Measurements from ENCODE around the gene JAG1. TPM values are rescaled to one million over a fixed set of nuclear protein-coding genes. Genes with fewer than 3 reads are reported as not detected.

JAG1 gene
- total RNA-seq, 4 donors from 2014 or later: 93.1 to 133 (median 112) TPM

- H3K4me3 ChIP-seq: no peak overlapping the region
- DNase-seq (ENCODE audit: low spot score in 2 of 2): no peak
- WGBS, 2 donors: 47 to 52% methylated on average over 4 of the region's 4 CpGs
- H3K4me1 ChIP-seq: peaks cover 0 to 8% (median 0%) of the 10 kb centered on the region in 4 donors
- H3K36me3 ChIP-seq: no peaks in the 10 kb centered on the region
- no peak overlapping the region for H3K27ac ChIP-seq
- H3K9me3 ChIP-seq: peaks cover 0 to 6% (median 0%) of the 10 kb centered on the region in 4 donors
- TF ChIP-seq EP300 (IDR thresholded peaks at IDR 0.05): no peak
- TF ChIP-seq CTCF (IDR thresholded peaks at IDR 0.05): no peak
- TF ChIP-seq POLR2A (IDR thresholded peaks at IDR 0.05): no peak
- H3K27me3 ChIP-seq: no peaks in the 10 kb centered on the region
These were observed 5.5 kb upstream of the JAG1 start for GRCh38 chr20:10679269-10679668.

- Histone ChIP-seq H3K4me1 (peaks cover 0 to 13% (median 4%) of the 10 kb centered on the region in 4 donors), H3K4me3 (no peak overlapping the region)
- WGBS, 2 donors: 55 to 57% methylated on average over 3 of the region's 3 CpGs
These were observed 2.7 kb upstream of the JAG1 start for GRCh38 chr20:10676518-10676917.

GRCh38 chr20:10675450-10675848 is 1.6 kb upstream of the JAG1 start:
- WGBS, 2 donors: 89 to 91% methylated on average over 4 of the region's 4 CpGs
- peaks cover 0 to 22% (median 10%) of the 10 kb centered on the region in 4 donors for H3K4me1 ChIP-seq
- H3K27ac ChIP-seq: peak overlapping the region in 3 of 4 donors; percentile 95

More at GRCh38 chr20:10676518-10676917, 2.7 kb upstream of the JAG1 start:
- Histone ChIP-seq H3K9me3 (peaks cover 0 to 6% (median 0%) of the 10 kb centered on the region in 4 donors), H3K27me3 (no peaks in the 10 kb centered on the region), H3K27ac (no peak overlapping the region), H3K36me3 (no peaks in the 10 kb centered on the region)
- TF ChIP-seq POLR2A (IDR thresholded peaks at IDR 0.05) (no peak), EP300 (IDR thresholded peaks at IDR 0.05) (no peak), CTCF (IDR thresholded peaks at IDR 0.05) (no peak)
- DNase-seq (ENCODE audit: low spot score in 2 of 2): no peak

GRCh38 chr20:10674684-10675449 is 1.1 kb upstream of the JAG1 start:
- peak; percentile 59 to 74 for DNase-seq (ENCODE audit: low spot score in 2 of 2)
- 3 to 7% methylated on average over 21 to 38 of the region's 38 CpGs for WGBS, 2 donors
- TF ChIP-seq POLR2A (IDR thresholded peaks at IDR 0.05) (no peak), EP300 (IDR thresholded peaks at IDR 0.05) (peak in 1 of 2 donors; percentile 50), CTCF (IDR thresholded peaks at IDR 0.05) (peak; percentile 72 to 96 (median 84))
- peak overlapping the region; percentile 91 to 95 (median 95) for H3K27ac ChIP-seq
- H3K27me3 ChIP-seq: no peaks in the 10 kb centered on the region
- H3K4me1 ChIP-seq: peaks cover 0 to 28% (median 10%) of the 10 kb centered on the region in 4 donors
- H3K4me3 ChIP-seq: peak overlapping the region; percentile 68 to 89 (median 80)
- H3K9me3 ChIP-seq: no peaks in the 10 kb centered on the region
- no peaks in the 10 kb centered on the region for H3K36me3 ChIP-seq

More at GRCh38 chr20:10675450-10675848, 1.6 kb upstream of the JAG1 start:
- H3K27me3 ChIP-seq: no peaks in the 10 kb centered on the region
- H3K36me3 ChIP-seq: no peaks in the 10 kb centered on the region
- peak overlapping the region in 1 of 4 donors; percentile 89 for H3K4me3 ChIP-seq
- DNase-seq (ENCODE audit: low spot score in 2 of 2): no peak
- peaks cover 0 to 1% (median 0%) of the 10 kb centered on the region in 4 donors for H3K9me3 ChIP-seq
- no peak for TF ChIP-seq CTCF (IDR thresholded peaks at IDR 0.05)
- no peak for TF ChIP-seq EP300 (IDR thresholded peaks at IDR 0.05)
- no peak for TF ChIP-seq POLR2A (IDR thresholded peaks at IDR 0.05)

GRCh38 chr20:10673176-10673841 is 490 bp downstream of the JAG1 start:
- Histone ChIP-seq H3K9me3 (no peaks in the 10 kb centered on the region), H3K4me1 (peaks cover 0 to 41% (median 11%) of the 10 kb centered on the region in 4 donors), H3K27ac (peak overlapping the region; percentile 91 to 95 (median 95)), H3K4me3 (peak overlapping the region; percentile 68 to 89 (median 80)), H3K27me3 (no peaks in the 10 kb centered on the region), H3K36me3 (no peaks in the 10 kb centered on the region)
- TF ChIP-seq EP300 (IDR thresholded peaks at IDR 0.05) (no peak), POLR2A (IDR thresholded peaks at IDR 0.05) (no peak), CTCF (IDR thresholded peaks at IDR 0.05) (no peak)
- no peak for DNase-seq (ENCODE audit: low spot score in 2 of 2)
- WGBS, 2 donors: 1% methylated on average over 48 to 57 of the region's 73 CpGs
